Measurements from ENCODE around the gene CXXC4.

DNA sequence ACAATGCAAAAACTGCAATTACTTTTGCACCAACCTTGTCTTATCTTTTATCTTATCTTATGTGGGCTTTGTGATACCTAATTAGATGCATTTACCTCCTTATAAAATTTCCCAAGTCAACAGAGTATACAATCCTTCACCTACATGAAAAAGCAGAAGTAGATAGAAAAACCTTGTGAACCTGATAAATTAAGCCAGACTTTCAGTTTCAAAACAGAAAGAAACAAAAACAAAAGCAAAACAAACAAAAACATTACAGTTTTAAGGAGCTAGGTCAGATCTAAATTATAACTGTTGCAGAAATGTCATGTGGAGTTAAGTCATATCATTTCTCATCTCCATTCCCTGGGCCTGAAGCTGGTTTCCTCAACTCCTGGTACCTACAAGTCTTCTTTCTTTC lies 24.9 kb upstream of the CXXC4 start:
- TF ChIP-seq, protein P1, sequence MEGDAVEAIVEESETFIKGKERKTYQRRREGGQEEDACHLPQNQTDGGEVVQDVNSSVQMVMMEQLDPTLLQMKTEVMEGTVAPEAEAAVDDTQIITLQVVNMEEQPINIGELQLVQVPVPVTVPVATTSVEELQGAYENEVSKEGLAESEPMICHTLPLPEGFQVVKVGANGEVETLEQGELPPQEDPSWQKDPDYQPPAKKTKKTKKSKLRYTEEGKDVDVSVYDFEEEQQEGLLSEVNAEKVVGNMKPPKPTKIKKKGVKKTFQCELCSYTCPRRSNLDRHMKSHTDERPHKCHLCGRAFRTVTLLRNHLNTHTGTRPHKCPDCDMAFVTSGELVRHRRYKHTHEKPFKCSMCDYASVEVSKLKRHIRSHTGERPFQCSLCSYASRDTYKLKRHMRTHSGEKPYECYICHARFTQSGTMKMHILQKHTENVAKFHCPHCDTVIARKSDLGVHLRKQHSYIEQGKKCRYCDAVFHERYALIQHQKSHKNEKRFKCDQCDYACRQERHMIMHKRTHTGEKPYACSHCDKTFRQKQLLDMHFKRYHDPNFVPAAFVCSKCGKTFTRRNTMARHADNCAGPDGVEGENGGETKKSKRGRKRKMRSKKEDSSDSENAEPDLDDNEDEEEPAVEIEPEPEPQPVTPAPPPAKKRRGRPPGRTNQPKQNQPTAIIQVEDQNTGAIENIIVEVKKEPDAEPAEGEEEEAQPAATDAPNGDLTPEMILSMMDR (IDR thresholded peaks at IDR 0.05): no peak
- TF ChIP-seq POLR2A (IDR thresholded peaks at IDR 0.05): no peak
